HPDE6-E6E7 (cell line): Measurements from ENCODE around the gene RFWD3.

ENCODE experiments used
- DNase-seq: peaks from one replicate; pipeline ENCODE4 v3.0.0; 2011; ENCODE audit warnings: missing footprints; ENCODE audit errors: extremely low spot score

Gene RFWD3

GRCh38 chr16:74617206-74617788 is 49.4 kb downstream of the RFWD3 start:
- DNase-seq: no peak

GRCh38 chr16:74611721-74612120 is 55.0 kb downstream of the RFWD3 start:
- DNase-seq: no peak

- DNase-seq: no peak
These were observed 57.7 kb downstream of the RFWD3 start for GRCh38 chr16:74608944-74609343.

GRCh38 chr16:74608381-74608780 is 58.3 kb downstream of the RFWD3 start:
- no peak for DNase-seq

GRCh38 chr16:74607962-74608356 is 58.7 kb downstream of the RFWD3 start:
- no peak for DNase-seq

GRCh38 chr16:74607310-74607961 is 59.2 kb downstream of the RFWD3 start:
- no peak for DNase-seq

- peak; percentile 85 for DNase-seq
These were observed 60.0 kb downstream of the RFWD3 start, which contains the start of gene GLG1 for GRCh38 chr16:74606521-74607309. Gene GLG1 (minus strand): TSS chr16:74607114. CDS start chr16:74607094, 20 bp downstream.

GRCh38 chr16:74605746-74606520 is 60.7 kb downstream of the RFWD3 start:
- DNase-seq: no peak

GRCh38 chr16:74605332-74605731 is 61.3 kb downstream of the RFWD3 start:
- no peak for DNase-seq

GRCh38 chr16:74603848-74604247 is 62.8 kb downstream of the RFWD3 start:
- DNase-seq: no peak

GRCh38 chr16:74601126-74601871 is 65.4 kb downstream of the RFWD3 start:
- no peak for DNase-seq

GRCh38 chr16:74596586-74596985 is 70.1 kb downstream of the RFWD3 start:
- no peak for DNase-seq

GRCh38 chr16:74592847-74593246 is 73.8 kb downstream of the RFWD3 start:
- no peak for DNase-seq

GRCh38 chr16:74591876-74592650 is 74.6 kb downstream of the RFWD3 start:
- no peak for DNase-seq

GRCh38 chr16:74586948-74587347 is 79.7 kb downstream of the RFWD3 start:
- no peak for DNase-seq

- DNase-seq: no peak
These were observed 80.7 kb downstream of the RFWD3 start for GRCh38 chr16:74585846-74586443.

- no peak for DNase-seq
These were observed 82.6 kb downstream of the RFWD3 start for GRCh38 chr16:74583926-74584666.

- no peak for DNase-seq
These were observed 83.7 kb downstream of the RFWD3 start for GRCh38 chr16:74582970-74583369.

GRCh38 chr16:74580833-74581232 is 85.8 kb downstream of the RFWD3 start:
- DNase-seq: no peak
